GM10248 (cell line): ENCODE results near the gene SSH2.
"Not testable (repeated sequence)": the region's sequence is repeated elsewhere in the genome, so short reads cannot be mapped to it uniquely, and the experiment has no call there.

Experiments used
- CTCF ChIA-PET: fragments of 300-600 bp; sonication (Branson Sonifier 250); formaldehyde crosslinking; extraction: SDS; loops from one replicate; lab custom pipeline; 2021; ENCODE audit warnings: antibody characterized with exemption; lab: Yijun Ruan, JAX
- POLR2A ChIA-PET: fragments of 350-650 bp; sonication (Branson Sonifier 250); formaldehyde crosslinking; extraction: SDS; loops from one replicate; lab custom pipeline; 2020; ENCODE audit warnings: antibody characterized with exemption; lab: Yijun Ruan, JAX
- DNase-seq: peaks from one replicate; pipeline ENCODE4 v3.0.0; 2012; ENCODE audit errors: extremely low spot score
- CTCF ChIP-seq: IDR thresholded peaks from 2 replicates; pipeline ENCODE4 v1.5.1; 2012; ENCODE audit warnings: mild to moderate bottlenecking, low read depth; ENCODE audit errors: extremely low read depth, missing control alignments, control extremely low read depth

The SSH2 gene

GRCh38 chr17:29959658-29960337 lies 29.8 kb upstream of the SSH2 start:
- POLR2A ChIA-PET, result no interaction called here
- CTCF ChIA-PET, result interaction anchor here (1.0 to 1.9 kb wide), 2 partner anchors 18 to 29 kb away, joined by 3 to 4 read pairs; no protein-coding TSS in a partner anchor
- no peak for TF ChIP-seq CTCF
- no peak for DNase-seq

GRCh38 chr17:29958947-29959657 lies 29.1 kb upstream of the SSH2 start:
- no peak for TF ChIP-seq CTCF
- ChIA-PET CTCF (interaction anchor here (1.0 to 1.9 kb wide), 3 partner anchors 18 to 28 kb away, joined by 3 to 4 read pairs (median 3); no protein-coding TSS in a partner anchor), POLR2A (no interaction called here)
- DNase-seq, result no peak

GRCh38 chr17:29957488-29957887 lies 27.5 kb upstream of the SSH2 start:
- POLR2A ChIA-PET, DNase-seq: not testable (repeated sequence)
- CTCF ChIA-PET, result interaction anchor here (0.7 to 1.3 kb wide), 3 partner anchors 8 to 26 kb away, joined by 3 read pairs; no protein-coding TSS in a partner anchor

GRCh38 chr17:29956225-29956624 lies 26.2 kb upstream of the SSH2 start:
- CTCF ChIA-PET, result interaction anchor here (1.0 to 1.7 kb wide), 4 partner anchors 9 to 149 kb away, joined by 3 to 5 read pairs (median 4); no protein-coding TSS in a partner anchor
- no peak for DNase-seq
- no peak for TF ChIP-seq CTCF
- POLR2A ChIA-PET, result interaction anchor here (1.1 kb wide), 1 partner anchor 662 kb away, joined by 3 read pairs; the partner anchor contains the start of gene NUFIP2

GRCh38 chr17:29954405-29954804 lies 24.4 kb upstream of the SSH2 start:
- no peak for TF ChIP-seq CTCF
- CTCF ChIA-PET, result no interaction called here
- no peak for DNase-seq
- POLR2A ChIA-PET, result no interaction called here

- CTCF ChIA-PET, result interaction anchor here (1.0 to 1.6 kb wide), 3 partner anchors 8 to 18 kb away, joined by 3 to 5 read pairs (median 3); no protein-coding TSS in a partner anchor
- no peak for TF ChIP-seq CTCF
- POLR2A ChIA-PET, result no interaction called here
- no peak for DNase-seq
Measured at GRCh38 chr17:29949696-29950095, 19.7 kb upstream of the SSH2 start.
